Body of pancreas (tissue), 4 donors: ENCODE measurements around the gene GRK3.

Experiments
- CTCF ChIP-seq, 7 experiments: fragments of 450-650 bp in 4 of 7; fragments of 200-600 bp in 3 of 7; sonication (generic) in 3 of 7; IDR thresholded peaks; one replicate each; pipeline ENCODE4 v1.5.1; 2016 to 2019; ENCODE audit warnings: antibody characterized with exemption in 7 of 7
- POLR2A ChIP-seq, 3 donors: fragments of 450-650 bp; IDR thresholded peaks; one replicate each; pipeline ENCODE4 v1.6.1; 2016; ENCODE audit warnings: antibody characterized with exemption in 3 of 3, mild to moderate bottlenecking in 2 of 3

GRCh38 chr22:25572708-25573171, 8.3 kb downstream of the GRK3 start:
- TF ChIP-seq CTCF (IDR thresholded peaks at IDR 0.05) = no peak
- no peak for TF ChIP-seq POLR2A (IDR thresholded peaks at IDR 0.05)
